Caco-2 (cell line): ENCODE results near the gene MSRB3. TPM values are rescaled to one million over a fixed set of nuclear protein-coding genes. Genes with fewer than 3 reads are reported as not detected.

Experiments
- BruUV-seq: library from RNA; stranded (reverse); fragments of 400-500 nt; replicated peaks from 2 replicates; lab custom pipeline; 2021; lab: Mats Ljungman, UMichigan
- CTCF ChIA-PET: fragments of 300-600 bp; sonication (Branson Sonifier 250); formaldehyde crosslinking; loops from one replicate; lab custom pipeline; 2022; ENCODE audit warnings: antibody characterized with exemption; lab: Charles Lee
- POLR2A ChIA-PET: fragments of 300-600 bp; sonication (Branson Sonifier 250); formaldehyde crosslinking; loops from one replicate; lab custom pipeline; 2022; ENCODE audit warnings: antibody characterized with exemption; lab: Charles Lee
- DNase-seq, 2 experiments: peaks; one replicate each; pipeline versions ENCODE4 v3.0.0 to v3.0.0-alpha.2; 2020 to 2022
- H3K27me3 ChIP-seq: replicated peaks from 2 replicates; pipeline ENCODE4 v1.6.0; 2011; ENCODE audit warnings: low read length; ENCODE audit not compliant: control insufficient read depth, insufficient read depth
- H3K36me3 ChIP-seq: 2 replicates; pipeline ENCODE4 v1.5.1; 2011; ENCODE audit warnings: low read length; ENCODE audit not compliant: control insufficient read depth, insufficient read depth
- H3K4me1 ChIP-seq: fragments of 250-450 bp; sonication (Bioruptor Pico); 2 replicates; pipeline ENCODE4 v1.5.1; 2020; ENCODE audit warnings: mild to moderate bottlenecking
- H3K4me3 ChIP-seq: 2 replicates; pipeline ENCODE4 v1.5.1; 2011; ENCODE audit warnings: low read depth, mild to moderate bottlenecking, control low read depth, low read length
- H3K9me3 ChIP-seq: fragments of 250-450 bp; sonication (Bioruptor Pico); 2 replicates; pipeline ENCODE4 v1.5.1; 2020; ENCODE audit warnings: mild to moderate bottlenecking, moderate library complexity
- H3K27ac Mint-ChIP-seq: one replicate; pipeline ENCODE4 v1.8.0; 2022; ENCODE audit warnings: mixed read lengths; ENCODE audit not compliant: unreplicated experiment
- H3K27me3 Mint-ChIP-seq: one replicate; pipeline ENCODE4 v1.8.0; 2022; ENCODE audit warnings: mixed read lengths; ENCODE audit not compliant: insufficient read depth, unreplicated experiment
- H3K36me3 Mint-ChIP-seq: one replicate; pipeline ENCODE4 v1.8.0; 2022; ENCODE audit warnings: mild to moderate bottlenecking, mixed read lengths; ENCODE audit not compliant: insufficient read depth, unreplicated experiment
- H3K4me1 Mint-ChIP-seq: one replicate; pipeline ENCODE4 v1.8.0; 2022; ENCODE audit warnings: low read depth, mixed read lengths; ENCODE audit not compliant: unreplicated experiment
- H3K4me3 Mint-ChIP-seq: one replicate; pipeline ENCODE4 v1.8.0; 2022; ENCODE audit warnings: mild to moderate bottlenecking, moderate library complexity, mixed read lengths; ENCODE audit not compliant: unreplicated experiment
- H3K9me3 Mint-ChIP-seq: one replicate; pipeline ENCODE4 v1.8.0; 2022; ENCODE audit warnings: mixed read lengths; ENCODE audit not compliant: unreplicated experiment
- CTCF ChIP-seq, 2 experiments: fragments of 200-600 bp in 1 of 2; IDR thresholded peaks; 1 replicate in 1 of 2; 2 replicates in 1 of 2; pipeline versions ENCODE4 v1.5.1 to v1.8.0; 2011 to 2022; ENCODE audit warnings: antibody characterized with exemption in 1 of 2, control low read depth in 1 of 2, inconsistent platforms in 1 of 2, low read depth in 1 of 2, low read length in 1 of 2, mild to moderate bottlenecking in 1 of 2, moderate library complexity in 1 of 2; ENCODE audit not compliant: insufficient read depth in 1 of 2, severe bottlenecking in 1 of 2, unreplicated experiment in 1 of 2
- intact Hi-C: fragments of 100-400 bp; cut with micrococcal nuclease; formaldehyde crosslinking; loops from one replicate; pipeline ENCODE4 v1.10.0; 2022; ENCODE audit not compliant: unreplicated experiment
- total RNA-seq: library from RNA; stranded (reverse); gene quantifications from 2 replicates; pipeline ENCODE4 v1.2.3, GENCODE V29; 2022

MSRB3 gene
- total RNA-seq, 1 experiment from 2014 or later: 7.7 TPM

- POLR2A ChIA-PET: no interaction called here
- no peak for TF ChIP-seq CTCF (IDR thresholded peaks at IDR 0.05; ENCODE audit: insufficient read depth in 1 of 2, low read depth in 1 of 2, low read length in 1 of 2, severe bottlenecking in 1 of 2, unreplicated experiment in 1 of 2)
- peaks cover 34% of the 10 kb centered on the region for H3K9me3 Mint-ChIP-seq
These were observed 209.7 kb downstream of the MSRB3 start for GRCh38 chr12:65488197-65488596.

GRCh38 chr12:65490250-65490649, 211.8 kb downstream of the MSRB3 start:
- Histone ChIP-seq H3K27me3 (no peaks in the 10 kb centered on the region), H3K4me3 (no peak overlapping the region), H3K36me3 (no peaks in the 10 kb centered on the region), H3K4me1 (peaks cover 8% of the 10 kb centered on the region), H3K9me3 (no peaks in the 10 kb centered on the region)
- no peak for DNase-seq
- Mint-ChIP-seq H3K27me3 (no peaks in the 10 kb centered on the region), H3K4me1 (peaks cover 7% of the 10 kb centered on the region), H3K27ac (no peak overlapping the region), H3K9me3 (peaks cover 21% of the 10 kb centered on the region), H3K36me3 (peaks cover 2% of the 10 kb centered on the region), H3K4me3 (no peak overlapping the region)
- TF ChIP-seq CTCF (IDR thresholded peaks at IDR 0.05; ENCODE audit: insufficient read depth in 1 of 2, low read depth in 1 of 2, low read length in 1 of 2, severe bottlenecking in 1 of 2, unreplicated experiment in 1 of 2): no peak
- intact Hi-C loops: no loop called here
- CTCF ChIA-PET: no interaction called here
- POLR2A ChIA-PET: no interaction called here
- no TSS peak for BruUV-seq

More at GRCh38 chr12:65488197-65488596, 209.7 kb downstream of the MSRB3 start:
- CTCF ChIA-PET: no interaction called here
- peaks cover 6% of the 10 kb centered on the region for H3K36me3 Mint-ChIP-seq
- no peak overlapping the region for H3K4me3 Mint-ChIP-seq
- H3K27ac Mint-ChIP-seq: no peak overlapping the region
- no peaks in the 10 kb centered on the region for H3K27me3 ChIP-seq
- no peak for DNase-seq
- intact Hi-C loops: no loop called here
- peaks cover 14% of the 10 kb centered on the region for H3K9me3 ChIP-seq
- H3K36me3 ChIP-seq: no peaks in the 10 kb centered on the region
- no TSS peak for BruUV-seq
- H3K27me3 Mint-ChIP-seq: no peaks in the 10 kb centered on the region
- H3K4me3 ChIP-seq: no peak overlapping the region
- no peaks in the 10 kb centered on the region for H3K4me1 ChIP-seq
- no peaks in the 10 kb centered on the region for H3K4me1 Mint-ChIP-seq

DNA sequence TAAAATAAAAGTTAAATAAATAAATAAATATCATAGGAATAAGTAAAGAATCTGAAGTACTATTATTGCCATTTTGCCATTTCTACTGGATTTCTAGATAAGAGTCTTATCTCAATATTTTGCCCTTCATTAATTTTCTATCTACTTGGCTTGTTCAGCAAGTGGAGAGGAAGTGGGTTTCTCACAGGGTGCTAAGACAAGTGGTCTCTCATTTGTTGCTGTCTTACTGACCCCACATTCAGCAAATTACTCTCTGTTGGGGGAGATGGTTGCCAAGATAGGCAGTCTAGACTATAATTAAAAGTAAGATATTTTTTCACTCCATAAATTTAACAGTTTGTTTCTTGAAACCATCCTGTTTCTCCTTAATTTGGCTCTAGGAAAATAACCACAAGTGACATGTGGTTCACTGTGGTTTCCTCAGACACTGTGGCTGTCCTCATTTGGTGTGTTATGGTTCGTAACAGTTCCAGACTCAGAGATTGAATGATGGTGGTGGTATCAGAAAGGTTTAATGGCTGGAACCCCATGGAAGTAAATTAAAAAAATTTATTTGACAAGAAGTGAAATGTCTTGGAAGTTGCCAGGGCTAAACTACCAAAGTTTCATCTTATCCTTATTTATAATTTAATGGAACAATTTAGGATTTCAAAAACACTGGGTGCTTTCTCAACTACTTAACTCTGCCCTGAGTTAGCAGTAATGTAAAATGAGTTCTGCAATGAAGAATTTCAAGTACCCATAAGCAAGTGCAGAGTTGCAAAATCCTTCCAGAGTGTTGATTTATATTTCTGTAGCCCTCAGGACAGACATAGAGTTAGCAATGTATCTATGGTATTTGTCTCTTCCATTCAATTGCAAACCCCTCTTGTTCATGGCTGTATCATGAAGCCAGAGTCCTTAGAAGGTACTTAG, 214.8 kb downstream of the MSRB3 start:
- intact Hi-C loops: no loop called here

More for the DNA sequence above, 214.8 kb downstream of the MSRB3 start:
- H3K36me3 ChIP-seq: no peaks in the 10 kb centered on the region
- H3K27me3 Mint-ChIP-seq: no peaks in the 10 kb centered on the region
- H3K4me1 Mint-ChIP-seq: peaks cover 7% of the 10 kb centered on the region
- H3K36me3 Mint-ChIP-seq: no peaks in the 10 kb centered on the region
- H3K27ac Mint-ChIP-seq: no peak overlapping the region
- H3K9me3 ChIP-seq: no peaks in the 10 kb centered on the region
- peaks cover 8% of the 10 kb centered on the region for H3K4me1 ChIP-seq
- no peak for TF ChIP-seq CTCF (IDR thresholded peaks at IDR 0.05; ENCODE audit: insufficient read depth in 1 of 2, low read depth in 1 of 2, low read length in 1 of 2, severe bottlenecking in 1 of 2, unreplicated experiment in 1 of 2)
- no peak for DNase-seq
- H3K4me3 ChIP-seq: no peak overlapping the region
- no peak overlapping the region for H3K4me3 Mint-ChIP-seq
- H3K27me3 ChIP-seq: no peaks in the 10 kb centered on the region
- POLR2A ChIA-PET: no interaction called here
- H3K9me3 Mint-ChIP-seq: peaks cover 6% of the 10 kb centered on the region
- CTCF ChIA-PET: no interaction called here
- no TSS peak for BruUV-seq
